Caco-2 (cell line): Measurements from ENCODE around the gene SLITRK4. TPM values are rescaled to one million over a fixed set of nuclear protein-coding genes. Genes with fewer than 3 reads are reported as not detected.

ENCODE experiments used
- BruUV-seq: library from RNA; stranded (reverse); fragments of 400-500 nt; replicated peaks from 2 replicates; lab custom pipeline; 2021; lab: Mats Ljungman, UMichigan
- CTCF ChIA-PET: fragments of 300-600 bp; sonication (Branson Sonifier 250); formaldehyde crosslinking; loops from one replicate; lab custom pipeline; 2022; ENCODE audit warnings: antibody characterized with exemption; lab: Charles Lee
- POLR2A ChIA-PET: fragments of 300-600 bp; sonication (Branson Sonifier 250); formaldehyde crosslinking; loops from one replicate; lab custom pipeline; 2022; ENCODE audit warnings: antibody characterized with exemption; lab: Charles Lee
- DNase-seq, 2 experiments: peaks; one replicate each; pipeline versions ENCODE4 v3.0.0 to v3.0.0-alpha.2; 2020 to 2022
- H3K27me3 ChIP-seq: replicated peaks from 2 replicates; pipeline ENCODE4 v1.6.0; 2011; ENCODE audit warnings: low read length; ENCODE audit not compliant: control insufficient read depth, insufficient read depth
- H3K36me3 ChIP-seq: 2 replicates; pipeline ENCODE4 v1.5.1; 2011; ENCODE audit warnings: low read length; ENCODE audit not compliant: control insufficient read depth, insufficient read depth
- H3K4me1 ChIP-seq: fragments of 250-450 bp; sonication (Bioruptor Pico); 2 replicates; pipeline ENCODE4 v1.5.1; 2020; ENCODE audit warnings: mild to moderate bottlenecking
- H3K4me3 ChIP-seq: 2 replicates; pipeline ENCODE4 v1.5.1; 2011; ENCODE audit warnings: low read depth, mild to moderate bottlenecking, control low read depth, low read length
- H3K9me3 ChIP-seq: fragments of 250-450 bp; sonication (Bioruptor Pico); 2 replicates; pipeline ENCODE4 v1.5.1; 2020; ENCODE audit warnings: mild to moderate bottlenecking, moderate library complexity
- H3K27ac Mint-ChIP-seq: one replicate; pipeline ENCODE4 v1.8.0; 2022; ENCODE audit warnings: mixed read lengths; ENCODE audit not compliant: unreplicated experiment
- H3K27me3 Mint-ChIP-seq: one replicate; pipeline ENCODE4 v1.8.0; 2022; ENCODE audit warnings: mixed read lengths; ENCODE audit not compliant: insufficient read depth, unreplicated experiment
- H3K36me3 Mint-ChIP-seq: one replicate; pipeline ENCODE4 v1.8.0; 2022; ENCODE audit warnings: mild to moderate bottlenecking, mixed read lengths; ENCODE audit not compliant: insufficient read depth, unreplicated experiment
- H3K4me1 Mint-ChIP-seq: one replicate; pipeline ENCODE4 v1.8.0; 2022; ENCODE audit warnings: low read depth, mixed read lengths; ENCODE audit not compliant: unreplicated experiment
- H3K4me3 Mint-ChIP-seq: one replicate; pipeline ENCODE4 v1.8.0; 2022; ENCODE audit warnings: mild to moderate bottlenecking, moderate library complexity, mixed read lengths; ENCODE audit not compliant: unreplicated experiment
- H3K9me3 Mint-ChIP-seq: one replicate; pipeline ENCODE4 v1.8.0; 2022; ENCODE audit warnings: mixed read lengths; ENCODE audit not compliant: unreplicated experiment
- CTCF ChIP-seq, 2 experiments: fragments of 200-600 bp in 1 of 2; IDR thresholded peaks; 1 replicate in 1 of 2; 2 replicates in 1 of 2; pipeline versions ENCODE4 v1.5.1 to v1.8.0; 2011 to 2022; ENCODE audit warnings: antibody characterized with exemption in 1 of 2, control low read depth in 1 of 2, inconsistent platforms in 1 of 2, low read depth in 1 of 2, low read length in 1 of 2, mild to moderate bottlenecking in 1 of 2, moderate library complexity in 1 of 2; ENCODE audit not compliant: insufficient read depth in 1 of 2, severe bottlenecking in 1 of 2, unreplicated experiment in 1 of 2
- intact Hi-C: fragments of 100-400 bp; cut with micrococcal nuclease; formaldehyde crosslinking; loops from one replicate; pipeline ENCODE4 v1.10.0; 2022; ENCODE audit not compliant: unreplicated experiment
- total RNA-seq: library from RNA; stranded (reverse); gene quantifications from 2 replicates; pipeline ENCODE4 v1.2.3, GENCODE V29; 2022

The SLITRK4 gene
- total RNA-seq, 1 experiment from 2014 or later, result not detected

DNA sequence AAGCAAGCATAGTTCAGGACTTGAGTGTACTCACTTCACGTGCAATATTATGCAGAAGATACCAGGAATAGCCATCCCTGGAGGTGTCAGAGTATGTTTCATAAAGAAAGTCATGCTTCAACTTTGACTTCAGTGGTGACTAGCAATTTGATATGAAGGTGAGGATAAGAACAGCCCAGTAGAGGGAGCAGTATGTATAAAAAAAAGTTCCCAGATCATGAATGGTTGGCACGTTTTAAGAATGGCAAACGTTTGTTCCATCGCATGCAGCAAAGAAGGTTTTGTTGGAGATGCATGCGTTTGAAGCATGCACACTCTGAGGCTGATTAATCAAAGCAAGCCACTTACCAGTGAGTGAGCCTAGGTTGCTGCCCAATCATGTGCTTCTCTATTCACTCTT, 33.5 kb upstream of the SLITRK4 start:
- intact Hi-C loops, result no loop called here

DNA sequence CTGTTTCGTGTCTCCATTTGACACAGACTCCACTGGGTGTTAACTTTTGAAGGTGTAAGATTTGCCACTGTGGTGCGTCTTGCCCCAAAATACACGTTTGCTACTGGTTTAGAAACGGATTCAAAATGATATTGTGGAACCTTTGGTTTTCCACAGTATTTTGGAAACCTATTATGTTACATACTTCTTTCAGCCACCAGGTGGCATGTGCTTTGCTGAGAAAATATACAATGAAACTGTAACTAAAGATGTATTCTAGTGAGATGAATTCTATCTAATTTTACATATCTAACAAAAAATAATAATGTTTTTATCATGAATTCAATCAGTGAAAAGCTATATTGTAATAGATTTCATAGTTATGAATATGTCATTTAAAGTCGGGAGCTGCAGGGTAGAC, 28.4 kb upstream of the SLITRK4 start:
- DNase-seq, result peak in 1 of 2 experiments; percentile 0
- Histone ChIP-seq H3K36me3 (no peaks in the 10 kb centered on the region), H3K27me3 (no peaks in the 10 kb centered on the region), H3K4me3 (no peak overlapping the region), H3K9me3 (no peaks in the 10 kb centered on the region), H3K4me1 (no peaks in the 10 kb centered on the region)
- no peaks in the 10 kb centered on the region for H3K4me1 Mint-ChIP-seq
- no TSS peak for BruUV-seq
- intact Hi-C loops, result no loop called here
- no peak overlapping the region for H3K27ac Mint-ChIP-seq
- H3K36me3 Mint-ChIP-seq, result no peaks in the 10 kb centered on the region
- CTCF ChIA-PET, result no interaction called here
- POLR2A ChIA-PET, result no interaction called here
- no peak overlapping the region for H3K4me3 Mint-ChIP-seq
- peak; percentile 15 to 28 for TF ChIP-seq CTCF (IDR thresholded peaks at IDR 0.05; ENCODE audit: insufficient read depth in 1 of 2, low read depth in 1 of 2, low read length in 1 of 2, severe bottlenecking in 1 of 2, unreplicated experiment in 1 of 2)
- H3K9me3 Mint-ChIP-seq, result no peaks in the 10 kb centered on the region
- H3K27me3 Mint-ChIP-seq, result no peaks in the 10 kb centered on the region

More for the DNA sequence above, 33.5 kb upstream of the SLITRK4 start:
- no peaks in the 10 kb centered on the region for H3K9me3 ChIP-seq
- no peak for DNase-seq
- no TSS peak for BruUV-seq
- Mint-ChIP-seq H3K27me3 (no peaks in the 10 kb centered on the region), H3K4me3 (no peak overlapping the region), H3K36me3 (no peaks in the 10 kb centered on the region), H3K27ac (no peak overlapping the region), H3K4me1 (no peaks in the 10 kb centered on the region), H3K9me3 (no peaks in the 10 kb centered on the region)
- H3K27me3 ChIP-seq, result no peaks in the 10 kb centered on the region
- ChIA-PET POLR2A (no interaction called here), CTCF (no interaction called here)
- H3K4me1 ChIP-seq, result no peaks in the 10 kb centered on the region
- no peaks in the 10 kb centered on the region for H3K36me3 ChIP-seq
- no peak overlapping the region for H3K4me3 ChIP-seq
- no peak for TF ChIP-seq CTCF (IDR thresholded peaks at IDR 0.05; ENCODE audit: insufficient read depth in 1 of 2, low read depth in 1 of 2, low read length in 1 of 2, severe bottlenecking in 1 of 2, unreplicated experiment in 1 of 2)

GRCh38 chrX:143663755-143664154, 27.9 kb upstream of the SLITRK4 start:
- no peak for TF ChIP-seq CTCF (IDR thresholded peaks at IDR 0.05; ENCODE audit: insufficient read depth in 1 of 2, low read depth in 1 of 2, low read length in 1 of 2, severe bottlenecking in 1 of 2, unreplicated experiment in 1 of 2)
- Histone ChIP-seq H3K36me3 (no peaks in the 10 kb centered on the region), H3K27me3 (no peaks in the 10 kb centered on the region), H3K4me1 (no peaks in the 10 kb centered on the region), H3K4me3 (no peak overlapping the region), H3K9me3 (no peaks in the 10 kb centered on the region)
- ChIA-PET CTCF (no interaction called here), POLR2A (no interaction called here)
- no peak for DNase-seq
- no peak overlapping the region for H3K4me3 Mint-ChIP-seq
- H3K36me3 Mint-ChIP-seq, result no peaks in the 10 kb centered on the region
- H3K4me1 Mint-ChIP-seq, result no peaks in the 10 kb centered on the region
- no peak overlapping the region for H3K27ac Mint-ChIP-seq
- H3K9me3 Mint-ChIP-seq, result no peaks in the 10 kb centered on the region
- H3K27me3 Mint-ChIP-seq, result no peaks in the 10 kb centered on the region
- intact Hi-C loops, result no loop called here
- no TSS peak for BruUV-seq
